RWPE1 (cell line): ENCODE results near the gene ANKZF1.

Experiments used
- CTCF ChIA-PET: fragments of 350-600 bp; sonication (Branson Sonifier 250); formaldehyde crosslinking; extraction: SDS; loops from one replicate; lab custom pipeline; 2021; lab: Yijun Ruan, JAX
- POLR2A ChIA-PET: fragments of 400-600 bp; formaldehyde crosslinking; extraction: SDS; loops from one replicate; lab custom pipeline; 2020; ENCODE audit warnings: antibody characterized with exemption; ENCODE audit not compliant: low non-redundant PET; lab: Yijun Ruan, JAX
- DNase-seq: peaks from one replicate; pipeline ENCODE4 v3.0.0; 2012; ENCODE audit warnings: low spot score
- H3K27ac ChIP-seq: fragments of 450-650 bp; 2 replicates; pipeline ENCODE4 v1.5.1; 2017
- TF ChIP-seq, protein P1 (sequence below): fragments of 450-650 bp; conservative IDR thresholded peaks from 2 replicates; pipeline ENCODE4 v1.5.1; 2017; ENCODE audit warnings: low read depth, mild to moderate bottlenecking

Gene ANKZF1

DNA sequence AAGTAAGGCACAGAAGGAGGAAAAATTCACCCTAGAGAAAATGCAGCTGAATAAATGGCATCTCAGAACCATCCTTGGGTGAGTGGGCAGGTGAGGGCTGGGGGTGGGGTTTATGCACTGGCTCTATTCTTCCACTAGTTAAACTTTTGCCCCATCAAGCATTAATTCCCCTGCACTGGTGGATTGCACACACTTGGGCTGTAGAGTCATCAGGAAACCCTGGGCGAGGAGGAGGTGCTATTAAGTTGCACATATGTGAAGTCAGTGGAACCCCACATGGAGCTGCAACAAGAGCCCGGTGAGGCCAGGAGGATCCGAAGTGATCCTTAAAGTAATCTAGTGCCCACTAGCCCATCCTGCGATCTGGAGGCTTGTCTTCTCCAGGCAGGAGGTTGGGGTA, 42.8 kb downstream of the ANKZF1 start:
- no peak for DNase-seq
- ChIA-PET CTCF (no interaction called here), POLR2A (interaction anchor here (3.1 kb wide), 1 partner anchor 19 kb away, joined by 35 read pairs; the partner anchor contains the start of genes TUBA4A and TUBA4B)
- TF ChIP-seq, protein P1, sequence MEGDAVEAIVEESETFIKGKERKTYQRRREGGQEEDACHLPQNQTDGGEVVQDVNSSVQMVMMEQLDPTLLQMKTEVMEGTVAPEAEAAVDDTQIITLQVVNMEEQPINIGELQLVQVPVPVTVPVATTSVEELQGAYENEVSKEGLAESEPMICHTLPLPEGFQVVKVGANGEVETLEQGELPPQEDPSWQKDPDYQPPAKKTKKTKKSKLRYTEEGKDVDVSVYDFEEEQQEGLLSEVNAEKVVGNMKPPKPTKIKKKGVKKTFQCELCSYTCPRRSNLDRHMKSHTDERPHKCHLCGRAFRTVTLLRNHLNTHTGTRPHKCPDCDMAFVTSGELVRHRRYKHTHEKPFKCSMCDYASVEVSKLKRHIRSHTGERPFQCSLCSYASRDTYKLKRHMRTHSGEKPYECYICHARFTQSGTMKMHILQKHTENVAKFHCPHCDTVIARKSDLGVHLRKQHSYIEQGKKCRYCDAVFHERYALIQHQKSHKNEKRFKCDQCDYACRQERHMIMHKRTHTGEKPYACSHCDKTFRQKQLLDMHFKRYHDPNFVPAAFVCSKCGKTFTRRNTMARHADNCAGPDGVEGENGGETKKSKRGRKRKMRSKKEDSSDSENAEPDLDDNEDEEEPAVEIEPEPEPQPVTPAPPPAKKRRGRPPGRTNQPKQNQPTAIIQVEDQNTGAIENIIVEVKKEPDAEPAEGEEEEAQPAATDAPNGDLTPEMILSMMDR: no peak
- H3K27ac ChIP-seq: peak overlapping the region; percentile 100

DNA sequence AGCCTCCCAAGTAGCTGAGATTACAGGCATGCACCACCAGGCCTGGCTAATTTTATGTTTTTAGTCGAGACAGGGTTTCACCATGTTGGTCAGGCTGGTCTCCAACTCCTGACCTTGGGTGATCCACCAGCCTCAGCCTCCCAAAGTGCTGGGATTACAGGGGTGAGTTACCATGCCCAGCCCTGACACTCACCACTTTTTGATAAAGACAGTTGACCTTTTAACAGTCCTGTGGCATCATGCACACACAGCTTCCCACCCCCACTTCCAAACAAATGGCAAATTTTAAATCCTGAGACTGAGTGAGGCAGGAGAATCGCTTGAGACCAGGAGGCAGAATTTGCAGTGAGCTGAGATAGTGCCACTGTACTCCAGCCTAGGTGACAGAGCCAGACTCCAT, 43.4 kb downstream of the ANKZF1 start:
- TF ChIP-seq, protein P1: no peak
- DNase-seq: no peak
- POLR2A ChIA-PET: interaction anchor here (3.1 kb wide), 1 partner anchor 20 kb away, joined by 35 read pairs; the partner anchor contains the start of genes TUBA4A and TUBA4B
- peak overlapping the region; percentile 100 for H3K27ac ChIP-seq
- CTCF ChIA-PET: interaction anchor here (2.4 kb wide), 1 partner anchor 21 kb away, joined by 22 read pairs; no protein-coding TSS in a partner anchor

- H3K27ac ChIP-seq: peak overlapping the region; percentile 100
- ChIA-PET POLR2A (interaction anchor here (0.6 to 3.1 kb wide), 5 partner anchors 12 to 29 kb away, joined by 4 to 35 read pairs (median 6); partner anchors contain the start of genes GLB1L, STK16, TUBA4A and TUBA4B), CTCF (interaction anchor here (0.7 to 2.4 kb wide), 3 partner anchors 21 to 96 kb away, joined by 3 to 22 read pairs (median 3); partner anchors contain the start of gene RETREG2)
- peak; percentile 92 for DNase-seq
- TF ChIP-seq, protein P1: no peak
These were observed 44.3 kb downstream of the ANKZF1 start for GRCh38 chr2:219273937-219274336.

DNA sequence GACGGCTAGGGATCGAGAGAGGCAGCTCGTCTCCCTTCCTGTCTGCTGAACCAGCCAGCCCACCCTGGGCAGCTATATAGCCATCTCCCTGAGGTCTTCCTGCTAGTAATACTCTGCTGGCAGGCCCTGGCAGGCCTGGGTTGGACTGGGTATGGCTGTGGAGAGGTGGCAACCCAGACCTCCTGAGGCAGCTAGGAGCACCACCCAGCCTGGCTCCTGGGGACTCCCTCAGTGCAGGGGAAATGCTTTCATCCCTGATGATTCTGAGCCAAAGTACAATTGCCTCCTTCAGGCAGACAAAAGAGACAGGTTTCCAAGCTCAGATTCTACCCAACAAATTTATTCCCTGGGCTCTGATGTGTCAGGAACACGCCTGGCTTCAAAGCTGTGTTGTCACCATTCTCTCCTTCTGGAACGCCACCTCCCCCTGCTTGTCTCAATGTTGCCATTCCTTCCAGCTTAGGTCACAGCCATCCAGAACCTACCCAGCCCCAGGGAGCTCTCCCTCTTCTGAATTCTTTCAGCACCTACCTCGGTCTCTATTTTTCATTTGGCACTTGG, 44.8 kb downstream of the ANKZF1 start:
- DNase-seq: peak; percentile 79
- CTCF ChIA-PET: interaction anchor here (0.6 to 2.4 kb wide), 5 partner anchors 20 to 96 kb away, joined by 3 to 22 read pairs (median 6); partner anchors contain the start of gene RETREG2
- POLR2A ChIA-PET: interaction anchor here (0.6 to 3.1 kb wide), 6 partner anchors 12 to 98 kb away, joined by 3 to 35 read pairs (median 6); partner anchors contain the start of genes CNPPD1, GLB1L, STK16 and TUBA4A
- TF ChIP-seq, protein P1: no peak
- peak overlapping the region; percentile 100 for H3K27ac ChIP-seq

GRCh38 chr2:219277703-219278654, 48.4 kb downstream of the ANKZF1 start:
- H3K27ac ChIP-seq: peak overlapping the region; percentile 94
- TF ChIP-seq, protein P1: peak; percentile 97
- POLR2A ChIA-PET: interaction anchor here (0.6 to 3.1 kb wide), 7 partner anchors 9 to 115 kb away, joined by 3 to 12 read pairs (median 7); partner anchors contain the start of genes TUBA4A and TUBA4B
- CTCF ChIA-PET: interaction anchor here (0.6 to 6.4 kb wide), 16 partner anchors 8 to 705 kb away, joined by 3 to 62 read pairs (median 4); partner anchors contain the start of genes TUBA4A and TUBA4B
- DNase-seq: peak; percentile 69
